MM.1S (cell line): ENCODE data around the gene ZNRF1.
"Not testable (repeated sequence)": the region's sequence is repeated elsewhere in the genome, so short reads cannot be mapped to it uniquely, and the experiment has no call there.

Source experiments
- EZH2 ChIP-seq: fragments of 300-600 bp; sonication (generic); optimal IDR thresholded peaks from 2 replicates; pipeline ENCODE3; 2017; ENCODE audit warnings: low read depth, mild to moderate bottlenecking, antibody characterized with exemption, low read length, mixed read lengths
- TF ChIP-seq, protein P1 (sequence below): fragments of 300-600 bp; sonication (generic); IDR thresholded peaks from 2 replicates; pipeline ENCODE4 v1.5.1; 2016; ENCODE audit warnings: antibody characterized with exemption, low read length, mixed read lengths

DNA sequence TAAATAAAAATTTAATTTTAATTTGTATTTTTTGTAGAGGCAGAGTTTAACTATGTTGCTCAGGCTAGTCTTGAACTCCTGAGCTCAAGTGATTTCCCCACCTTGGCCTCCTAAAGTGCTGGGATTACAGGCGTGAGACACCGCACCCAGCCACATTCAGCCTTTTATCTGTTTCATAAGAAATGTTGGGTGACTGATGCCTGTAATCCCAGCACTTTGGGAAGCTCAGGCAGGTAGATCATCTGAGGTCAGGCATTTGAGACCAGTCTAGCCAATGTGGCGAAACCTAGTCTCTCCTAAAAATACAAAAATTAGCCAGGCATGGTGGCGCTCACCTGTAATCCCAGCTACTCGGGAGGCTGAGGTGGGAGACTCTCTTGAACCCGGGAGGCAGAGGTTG is 92.1 kb downstream of the ZNRF1 start:
- TF ChIP-seq, protein P1, sequence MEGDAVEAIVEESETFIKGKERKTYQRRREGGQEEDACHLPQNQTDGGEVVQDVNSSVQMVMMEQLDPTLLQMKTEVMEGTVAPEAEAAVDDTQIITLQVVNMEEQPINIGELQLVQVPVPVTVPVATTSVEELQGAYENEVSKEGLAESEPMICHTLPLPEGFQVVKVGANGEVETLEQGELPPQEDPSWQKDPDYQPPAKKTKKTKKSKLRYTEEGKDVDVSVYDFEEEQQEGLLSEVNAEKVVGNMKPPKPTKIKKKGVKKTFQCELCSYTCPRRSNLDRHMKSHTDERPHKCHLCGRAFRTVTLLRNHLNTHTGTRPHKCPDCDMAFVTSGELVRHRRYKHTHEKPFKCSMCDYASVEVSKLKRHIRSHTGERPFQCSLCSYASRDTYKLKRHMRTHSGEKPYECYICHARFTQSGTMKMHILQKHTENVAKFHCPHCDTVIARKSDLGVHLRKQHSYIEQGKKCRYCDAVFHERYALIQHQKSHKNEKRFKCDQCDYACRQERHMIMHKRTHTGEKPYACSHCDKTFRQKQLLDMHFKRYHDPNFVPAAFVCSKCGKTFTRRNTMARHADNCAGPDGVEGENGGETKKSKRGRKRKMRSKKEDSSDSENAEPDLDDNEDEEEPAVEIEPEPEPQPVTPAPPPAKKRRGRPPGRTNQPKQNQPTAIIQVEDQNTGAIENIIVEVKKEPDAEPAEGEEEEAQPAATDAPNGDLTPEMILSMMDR: not testable (repeated sequence)
- not testable (repeated sequence) for TF ChIP-seq EZH2
